RKO (cell line): Measurements from ENCODE around the gene PRR33.

Source experiments
- DNase-seq: peaks from one replicate; pipeline ENCODE4 v3.0.0-alpha.2; 2016; ENCODE audit warnings: low spot score

PRR33 gene

DNA sequence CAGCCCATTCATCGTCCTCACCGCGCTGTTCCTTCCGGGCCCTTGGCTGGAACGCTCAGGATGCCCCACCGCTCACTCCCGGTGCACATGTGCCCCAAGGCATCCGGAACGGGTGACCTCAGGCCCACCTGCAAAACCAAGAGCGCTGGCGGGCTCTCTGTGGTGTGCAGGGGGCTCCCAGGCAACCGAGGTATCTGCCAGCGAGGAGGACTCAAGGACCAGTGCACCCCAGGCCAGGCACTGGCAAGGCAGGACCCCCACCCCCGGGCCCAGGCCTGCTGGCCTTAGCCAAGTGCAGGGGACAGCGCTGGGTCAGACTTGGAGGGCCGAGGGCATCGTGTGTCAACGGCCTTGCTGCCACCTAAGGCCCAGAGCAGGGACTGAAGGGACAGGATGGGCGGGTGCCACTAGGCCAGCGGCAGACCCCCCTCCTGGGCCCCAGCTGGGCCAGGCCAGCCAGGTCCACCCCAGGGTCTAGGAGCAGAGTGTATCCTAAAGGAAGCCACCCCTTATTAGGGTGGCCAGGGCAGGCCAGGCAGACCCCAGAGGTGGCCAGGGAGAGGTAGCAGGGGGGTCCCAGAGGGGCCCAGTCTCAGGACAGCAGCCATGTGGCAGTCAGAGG lies 36.3 kb upstream of the PRR33 start:
- DNase-seq = no peak

DNA sequence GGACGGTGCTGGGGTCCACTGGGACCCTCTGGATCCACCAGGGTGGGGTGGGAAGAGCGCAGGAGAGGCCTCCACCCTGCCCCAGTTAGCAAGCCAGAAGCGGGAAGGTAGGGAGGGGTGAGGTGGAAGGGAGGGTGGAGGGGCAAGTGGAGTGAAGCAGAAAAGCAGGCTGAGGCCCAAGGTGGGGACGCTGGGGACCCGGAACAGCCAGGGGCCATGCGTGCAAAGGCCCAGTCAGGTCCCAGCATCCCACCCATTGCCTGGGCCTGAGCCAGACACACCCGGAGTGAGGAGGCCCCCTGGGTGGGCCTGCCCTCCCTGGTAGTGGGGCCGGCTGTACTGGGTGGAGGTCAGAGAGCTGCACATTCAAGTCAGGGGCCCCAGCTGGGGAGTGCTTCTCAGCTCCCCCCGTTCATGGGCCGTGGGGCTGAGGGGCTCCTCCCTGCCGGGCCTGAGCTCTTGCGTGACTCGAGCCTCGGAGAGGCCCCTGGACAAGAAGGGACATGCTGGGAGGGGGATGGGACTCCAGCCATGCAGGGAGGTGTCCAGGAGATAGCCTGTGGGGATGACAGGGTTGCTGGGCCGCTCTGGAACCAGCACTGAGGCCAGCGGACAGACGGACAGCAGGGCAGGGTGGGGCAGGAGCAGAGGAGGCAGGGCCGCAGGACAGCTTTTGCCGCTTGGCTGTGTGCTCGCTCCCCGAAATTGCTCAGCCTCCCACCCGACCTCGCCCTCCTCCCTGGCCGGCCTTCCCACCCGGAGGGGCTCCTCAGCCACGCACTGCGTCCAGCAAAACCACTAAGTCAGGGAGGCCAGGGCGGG lies 35.5 kb upstream of the PRR33 start:
- DNase-seq = no peak

DNA sequence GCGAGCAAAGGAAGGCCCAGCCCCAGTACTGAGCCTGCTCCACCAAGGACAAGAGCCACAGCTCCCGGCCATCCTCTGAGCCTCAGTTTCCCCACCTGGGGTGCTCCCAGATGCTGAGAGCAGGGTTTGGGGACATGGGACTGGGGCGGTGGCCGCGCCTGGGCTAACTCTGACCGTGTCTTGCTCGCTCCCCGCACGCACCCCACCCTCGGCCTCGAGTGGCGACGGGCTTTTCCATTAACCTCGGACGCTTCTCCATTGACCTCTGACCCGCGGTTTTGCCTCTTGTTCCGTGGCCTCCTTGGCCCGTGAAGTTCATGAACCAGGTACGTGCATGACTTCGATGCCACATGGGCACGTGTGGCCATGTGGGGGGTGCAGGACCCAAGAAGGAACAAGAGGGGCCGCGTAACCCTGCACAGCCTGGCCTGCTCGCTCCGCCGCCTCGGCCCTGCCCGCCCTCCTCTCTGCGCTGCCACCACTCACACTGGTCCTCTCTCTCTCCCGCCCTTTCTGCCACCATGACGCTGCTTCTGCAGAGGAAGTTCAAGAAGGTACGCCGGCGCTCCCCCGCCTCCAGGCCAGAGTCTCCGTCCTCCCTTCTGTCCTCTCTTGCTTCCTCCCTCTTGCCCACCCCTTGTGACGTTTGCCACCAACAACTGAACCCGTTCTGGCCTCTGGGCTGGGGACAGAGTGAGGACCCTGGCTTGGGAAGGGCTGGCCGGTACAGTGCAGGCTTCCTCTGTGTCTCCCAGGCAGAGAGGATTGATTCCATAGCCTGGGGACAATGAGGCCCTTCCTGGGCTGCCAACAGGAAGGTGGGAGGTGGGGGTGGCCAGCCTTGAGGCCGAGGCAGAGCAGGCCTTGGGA lies 34.7 kb upstream of the PRR33 start:
- DNase-seq = no peak

DNA sequence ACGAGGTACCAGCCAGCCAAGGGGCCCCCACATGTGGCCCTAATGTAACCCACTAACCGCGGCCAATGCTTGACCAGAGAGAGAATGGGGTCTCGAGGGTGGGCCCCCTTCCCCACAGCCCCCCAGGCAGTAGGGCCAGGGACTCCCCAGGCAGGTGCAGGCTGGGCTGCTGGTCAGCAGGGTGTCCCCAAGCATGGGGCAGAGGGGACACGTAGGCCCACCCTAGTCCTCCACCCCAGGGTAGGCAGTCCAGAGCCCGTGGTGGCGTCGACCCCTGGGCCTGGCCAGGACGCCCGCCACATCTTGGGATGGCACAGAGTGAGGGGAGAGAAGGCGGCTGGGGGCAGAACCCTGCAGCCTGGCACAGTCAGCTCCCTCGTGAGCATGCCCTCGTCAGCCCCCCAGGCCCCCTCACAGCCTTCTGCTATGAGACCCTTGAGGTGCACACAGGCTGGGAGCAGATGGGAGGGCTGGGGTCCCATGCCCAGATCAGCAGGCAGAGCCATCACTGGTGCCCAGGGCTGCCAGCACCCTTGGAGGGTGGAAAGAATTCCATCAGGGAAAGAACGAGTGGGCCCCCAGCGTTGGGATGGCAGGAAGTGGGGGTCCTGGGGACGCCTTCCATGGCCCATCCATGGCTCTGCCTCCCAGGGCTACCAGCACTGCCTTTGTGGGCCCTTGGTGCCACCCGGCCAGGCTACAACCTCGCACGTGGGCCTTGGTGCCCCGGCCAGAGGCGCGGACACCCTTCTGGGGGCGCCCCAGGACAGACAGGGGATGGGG lies 33.9 kb upstream of the PRR33 start:
- no peak for DNase-seq

DNA sequence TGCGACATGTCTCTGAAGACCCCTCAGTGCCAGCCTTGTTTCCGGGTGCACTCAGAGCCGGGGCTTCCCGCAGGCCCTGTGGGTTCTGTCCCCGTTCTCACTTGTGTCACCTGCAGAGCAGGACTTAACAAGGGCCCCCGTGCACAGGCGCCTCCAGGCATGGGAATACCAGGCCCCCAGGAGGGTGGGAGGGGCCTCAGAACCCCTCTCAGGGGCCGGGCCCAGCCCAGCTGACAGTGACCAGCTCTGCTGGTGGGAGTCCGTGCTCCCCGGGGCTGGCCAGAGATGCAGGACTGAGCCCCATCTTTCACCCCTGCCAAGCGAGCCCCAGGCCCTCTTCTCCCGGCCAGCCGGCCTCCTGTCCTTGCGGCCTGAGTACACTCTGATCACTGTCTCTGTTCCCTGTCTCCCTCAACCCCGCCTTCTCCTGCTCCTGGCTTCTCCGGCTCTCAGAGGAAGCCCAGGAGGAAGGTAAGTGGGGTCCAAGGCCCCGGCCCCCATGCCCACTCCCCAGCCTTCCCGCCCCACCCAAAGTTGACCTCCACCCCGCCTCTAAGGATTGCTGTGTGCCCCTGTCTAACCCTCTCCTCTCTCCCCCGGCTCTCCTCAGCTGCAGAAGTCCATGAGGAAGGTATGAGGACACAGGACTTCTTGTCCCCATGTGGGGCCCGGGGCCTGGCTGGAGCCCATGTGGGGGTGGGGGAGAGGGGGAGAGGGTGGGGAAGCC lies 33.1 kb upstream of the PRR33 start:
- no peak for DNase-seq

- DNase-seq = no peak
Observed at GRCh38 chr11:1924181-1924580, 32.5 kb upstream of the PRR33 start.

DNA sequence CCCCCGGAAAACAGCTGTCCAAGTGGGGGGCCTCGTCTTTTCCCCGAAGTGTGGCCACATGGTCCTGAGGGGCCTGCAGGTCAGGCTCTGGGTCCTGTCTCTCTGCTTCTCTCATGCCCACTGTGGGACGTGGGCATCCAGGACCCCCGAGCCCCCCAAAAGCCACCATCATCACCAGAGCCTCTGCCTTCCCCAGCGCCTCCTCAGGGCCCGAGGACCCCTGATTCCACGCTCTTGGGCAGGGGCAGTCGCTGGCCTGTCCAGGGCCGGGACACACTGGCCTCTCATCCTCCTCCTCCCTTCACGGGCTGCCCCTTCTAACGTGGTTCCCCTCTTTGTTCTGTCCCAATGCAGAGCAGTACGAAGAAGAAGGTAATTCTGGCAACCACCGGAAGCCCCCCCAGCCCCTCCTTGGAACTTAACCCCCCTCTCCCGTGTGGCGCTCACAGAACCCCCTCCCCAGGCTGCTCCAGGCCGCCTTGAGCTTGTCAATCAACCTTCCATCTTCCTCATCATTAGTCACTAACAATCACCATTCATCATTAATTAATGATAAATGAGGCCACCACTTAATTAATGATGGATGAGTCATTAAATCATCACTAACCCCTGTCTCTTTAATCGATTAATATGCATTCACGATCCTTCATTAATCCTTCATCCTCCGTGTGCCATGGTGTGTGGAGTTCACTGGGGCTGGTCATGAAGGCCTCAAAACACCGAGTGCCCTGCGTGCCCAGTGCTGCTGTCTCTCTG lies 31.7 kb upstream of the PRR33 start:
- no peak for DNase-seq

GRCh38 chr11:1922481-1923081 lies 30.9 kb upstream of the PRR33 start:
- no peak for DNase-seq

DNA sequence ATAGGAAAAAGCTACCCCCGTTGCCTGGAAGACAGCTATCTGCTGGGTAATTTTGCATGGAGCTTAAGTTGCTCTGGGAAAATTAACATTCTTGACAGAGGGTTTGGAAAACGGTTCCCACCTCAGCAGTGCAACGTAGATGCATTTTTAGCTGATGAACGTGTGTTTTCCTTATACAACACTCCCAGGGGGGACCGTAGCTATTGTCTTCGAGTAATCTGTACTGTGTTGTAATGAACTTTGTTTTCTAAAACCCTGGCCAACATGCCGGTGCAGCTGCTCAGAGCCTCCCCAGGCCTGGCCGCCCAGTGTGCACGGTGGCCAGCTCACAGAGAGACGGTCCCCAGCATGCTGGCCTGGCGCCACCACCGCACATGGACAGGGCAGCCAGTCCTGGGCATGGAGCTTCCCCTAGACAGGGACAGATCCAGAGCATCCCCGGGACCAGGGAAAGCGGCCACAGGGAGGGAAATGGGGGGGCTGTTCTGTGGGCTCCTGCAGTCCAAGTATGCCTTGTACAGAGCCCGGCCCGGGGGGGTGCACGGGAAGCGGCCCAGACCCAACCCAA lies 30.0 kb upstream of the PRR33 start:
- DNase-seq = no peak

DNA sequence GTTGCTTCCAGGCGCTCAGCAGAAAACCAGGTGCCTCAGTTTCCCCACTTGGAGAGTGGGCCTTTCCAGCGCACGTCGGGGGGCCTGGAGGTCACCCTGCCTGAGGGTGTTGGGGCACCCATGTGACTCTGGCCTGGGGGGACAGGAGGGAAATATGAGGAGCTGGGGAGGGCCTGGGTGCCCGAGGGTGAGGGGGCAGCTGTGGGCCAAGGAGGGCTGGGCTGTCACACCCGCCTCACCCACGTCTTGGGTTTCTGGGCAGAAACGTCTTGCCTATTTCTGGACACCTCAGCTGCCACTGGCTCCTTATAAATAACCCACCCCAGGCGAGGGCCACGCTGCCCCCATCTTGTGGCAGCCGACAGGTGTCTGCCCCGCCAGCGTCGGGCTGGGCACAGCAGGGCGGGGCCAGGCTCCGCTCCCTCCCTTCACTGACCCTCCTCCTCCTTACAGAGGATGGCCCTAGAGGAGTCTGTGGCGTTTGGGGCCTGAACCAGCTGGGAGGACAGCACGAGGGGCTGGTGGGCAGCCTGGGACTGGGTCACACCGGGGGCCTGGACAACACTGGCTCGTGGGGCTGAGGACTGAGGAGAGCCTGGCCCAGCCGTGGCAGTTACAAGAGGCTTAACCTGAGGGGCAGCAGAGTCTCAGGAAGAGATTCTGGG lies 29.3 kb upstream of the PRR33 start:
- no peak for DNase-seq

- no peak for DNase-seq
Observed at GRCh38 chr11:1920128-1920908, 28.6 kb upstream of the PRR33 start.

DNA sequence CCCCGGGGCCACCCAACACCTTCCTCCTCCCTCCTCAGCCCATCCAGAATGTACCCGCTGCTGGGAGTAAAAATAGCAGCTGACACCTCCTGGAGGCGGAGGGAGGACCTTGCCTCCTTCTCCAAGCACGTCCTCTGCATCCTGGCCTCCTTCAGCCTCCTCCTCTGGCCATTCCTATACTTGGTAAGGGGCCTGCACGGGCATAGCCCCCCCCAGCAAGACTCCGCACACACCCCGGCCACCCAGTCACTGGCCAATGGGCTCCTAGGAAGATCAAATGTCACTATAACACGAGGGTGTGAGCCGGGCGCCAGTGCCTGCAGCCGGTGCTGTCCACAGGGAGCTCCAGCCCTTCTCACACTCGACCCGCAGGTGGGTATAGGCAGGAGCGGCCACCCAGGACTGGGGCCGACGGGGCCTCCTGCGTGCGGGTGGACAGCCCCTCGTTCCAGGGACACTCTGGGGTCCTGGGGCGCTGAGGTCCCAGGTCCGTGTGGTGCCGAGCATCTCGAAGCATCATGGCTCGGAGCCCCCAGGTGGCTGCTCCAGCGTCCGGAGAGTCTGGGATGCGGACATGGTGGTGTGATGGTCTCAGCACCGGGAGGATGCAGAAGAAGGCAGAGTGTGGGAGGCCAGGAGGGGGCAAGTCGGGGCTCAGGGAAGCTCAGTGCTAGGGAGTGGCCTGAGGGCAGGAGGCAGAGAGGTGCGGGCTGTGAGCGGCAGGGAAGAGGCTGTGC lies 27.9 kb upstream of the PRR33 start, which contains the start of gene TNNT3:
Gene TNNT3 (plus strand): TSS at position 313 of the 737 bp plus-strand sequence. CDS start 3,172 bp downstream, outside the sequence.
- no peak for DNase-seq

GRCh38 chr11:1918436-1919315 lies 27.0 kb upstream of the PRR33 start:
- no peak for DNase-seq

- DNase-seq = no peak
Observed at GRCh38 chr11:1917523-1918435, 26.1 kb upstream of the PRR33 start.

GRCh38 chr11:1916986-1917522 lies 25.4 kb upstream of the PRR33 start:
- DNase-seq = no peak
